Spleen (tissue), 7 donors: Measurements from ENCODE around the gene CACNA2D2.

Experiments
- CTCF ChIP-seq, 11 experiments: fragments of 200-600 bp in 7 of 11; fragments of 450-650 bp in 4 of 11; sonication (generic) in 4 of 11; IDR thresholded peaks in 8 of 11; conservative IDR thresholded peaks in 3 of 11; 1 replicate in 7 of 11; 2 replicates in 4 of 11; pipeline versions ENCODE4 v1.4.0 to v1.8.0; 2016 to 2021; ENCODE audit warnings: antibody characterized with exemption in 11 of 11, inconsistent platforms in 4 of 11, mild to moderate bottlenecking in 1 of 11
- POLR2A ChIP-seq, 3 donors: fragments of 450-650 bp; IDR thresholded peaks; one replicate each; pipeline ENCODE4 v1.5.1; 2017; ENCODE audit warnings: antibody characterized with exemption in 3 of 3, mild to moderate bottlenecking in 1 of 3
- POLR2AphosphoS5 ChIP-seq, 3 donors: sonication (generic); formaldehyde crosslinking; IDR thresholded peaks; one replicate each; pipeline ENCODE4 v1.5.1; 2017; ENCODE audit warnings: antibody characterized with exemption in 3 of 3
- donor health status: DM: no; HTN: no; CAD: no; lungs with moderate emphysema.
- donor health status: DM: no; HTN: no; CAD: no.
- donor health status: DM: no; HTN: no; CAD: no.

DNA sequence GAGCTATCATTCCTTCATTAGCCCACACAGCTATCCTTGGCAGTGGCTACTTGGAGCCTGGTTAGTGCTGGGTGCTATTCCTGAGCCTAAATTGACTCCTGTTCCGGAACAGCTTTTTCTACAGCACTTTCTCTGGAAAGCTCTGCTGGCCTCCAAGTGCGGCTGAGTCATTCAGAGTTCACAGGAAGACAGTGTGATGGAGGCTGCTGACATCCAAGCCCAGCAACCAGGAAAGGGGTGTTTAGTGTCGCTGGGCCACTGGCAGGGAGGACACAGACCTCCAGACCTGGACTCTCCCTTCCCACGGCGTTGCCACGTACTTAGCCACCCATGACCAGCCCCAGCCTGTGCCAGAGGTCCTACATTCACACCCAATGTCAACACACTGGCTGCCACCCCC is 28.7 kb downstream of the CACNA2D2 start:
- no peak for TF ChIP-seq CTCF (IDR thresholded peaks at IDR 0.05 in 8 of 11, conservative IDR thresholded peaks at IDR 0.05 in 3 of 11)
- TF ChIP-seq POLR2A (IDR thresholded peaks at IDR 0.05), result no peak
- TF ChIP-seq POLR2AphosphoS5 (IDR thresholded peaks at IDR 0.05), result no peak
